Choroid plexus epithelial cell (primary cell): ENCODE data around the gene KRTAP5-8.
"Not testable (repeated sequence)": the region's sequence is repeated elsewhere in the genome, so short reads cannot be mapped to it uniquely, and the experiment has no call there.

Experiments used
- DNase-seq: peaks from one replicate; pipeline ENCODE4 v3.0.0-alpha.2; 2010; ENCODE audit warnings: low read depth
- H3K4me3 ChIP-seq: 2 replicates; pipeline ENCODE4 v1.5.1; 2011; ENCODE audit warnings: low read depth, mild to moderate bottlenecking, control low read depth, low read length, moderate library complexity
- TF ChIP-seq, protein P1 (sequence below): conservative IDR thresholded peaks from 2 replicates; pipeline ENCODE4 v1.5.1; 2011; ENCODE audit warnings: low read depth, mild to moderate bottlenecking, control low read depth, inconsistent platforms, low read length, moderate library complexity

The KRTAP5-8 gene

GRCh38 chr11:71580057-71581003 is 42.5 kb downstream of the KRTAP5-8 start:
- peak; percentile 82 for DNase-seq
- TF ChIP-seq, protein P1, sequence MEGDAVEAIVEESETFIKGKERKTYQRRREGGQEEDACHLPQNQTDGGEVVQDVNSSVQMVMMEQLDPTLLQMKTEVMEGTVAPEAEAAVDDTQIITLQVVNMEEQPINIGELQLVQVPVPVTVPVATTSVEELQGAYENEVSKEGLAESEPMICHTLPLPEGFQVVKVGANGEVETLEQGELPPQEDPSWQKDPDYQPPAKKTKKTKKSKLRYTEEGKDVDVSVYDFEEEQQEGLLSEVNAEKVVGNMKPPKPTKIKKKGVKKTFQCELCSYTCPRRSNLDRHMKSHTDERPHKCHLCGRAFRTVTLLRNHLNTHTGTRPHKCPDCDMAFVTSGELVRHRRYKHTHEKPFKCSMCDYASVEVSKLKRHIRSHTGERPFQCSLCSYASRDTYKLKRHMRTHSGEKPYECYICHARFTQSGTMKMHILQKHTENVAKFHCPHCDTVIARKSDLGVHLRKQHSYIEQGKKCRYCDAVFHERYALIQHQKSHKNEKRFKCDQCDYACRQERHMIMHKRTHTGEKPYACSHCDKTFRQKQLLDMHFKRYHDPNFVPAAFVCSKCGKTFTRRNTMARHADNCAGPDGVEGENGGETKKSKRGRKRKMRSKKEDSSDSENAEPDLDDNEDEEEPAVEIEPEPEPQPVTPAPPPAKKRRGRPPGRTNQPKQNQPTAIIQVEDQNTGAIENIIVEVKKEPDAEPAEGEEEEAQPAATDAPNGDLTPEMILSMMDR, result peak; percentile 91
- H3K4me3 ChIP-seq, result no peak overlapping the region

- TF ChIP-seq, protein P1, result no peak
- H3K4me3 ChIP-seq, result no peak overlapping the region
- no peak for DNase-seq
These were observed 44.0 kb downstream of the KRTAP5-8 start for GRCh38 chr11:71581826-71582225.

GRCh38 chr11:71582309-71582895 is 44.6 kb downstream of the KRTAP5-8 start, which contains the start of gene KRTAP5-11:
KRTAP5-11 (minus strand) TSS chr11:71582875; CDS start chr11:71582837, 38 bp downstream.
- no peak within 1 kb of the TSS for H3K4me3 ChIP-seq
- TF ChIP-seq, protein P1, result no peak
- DNase-seq, result no peak

- not testable (repeated sequence) for H3K4me3 ChIP-seq, DNase-seq
These were observed 45.1 kb downstream of the KRTAP5-8 start for GRCh38 chr11:71582969-71583368.

DNA sequence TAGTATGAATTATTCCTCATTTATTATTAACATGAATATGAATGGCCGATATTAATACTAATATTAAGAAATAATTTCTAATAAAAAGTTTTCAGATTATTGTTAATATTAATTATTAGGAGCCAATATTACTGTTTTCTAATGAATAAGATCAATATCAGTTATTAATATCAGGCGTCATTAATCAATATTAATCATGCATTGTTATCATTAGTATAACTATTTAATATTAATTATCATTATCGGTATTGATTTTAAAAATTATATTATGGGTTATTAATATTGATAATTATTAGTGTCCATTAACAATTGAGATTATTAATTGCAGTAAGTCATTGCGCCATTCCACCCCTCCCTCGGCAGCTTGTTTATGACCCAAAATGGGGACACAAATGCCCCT is 47.8 kb downstream of the KRTAP5-8 start:
- not testable (repeated sequence) for H3K4me3 ChIP-seq, DNase-seq

- H3K4me3 ChIP-seq, result not testable (repeated sequence)
These were observed 50.5 kb downstream of the KRTAP5-8 start for GRCh38 chr11:71588314-71588713.

More at GRCh38 chr11:71588314-71588713, 50.5 kb downstream of the KRTAP5-8 start:
- DNase-seq, result not testable (repeated sequence)
